ENCODE measurements around the gene MMP15. TPM values are rescaled to one million over a fixed set of nuclear protein-coding genes. Genes with fewer than 3 reads are reported as not detected.
"Not testable (repeated sequence)": the region's sequence is repeated elsewhere in the genome, so short reads cannot be mapped to it uniquely, and the experiment has no call there.

Gene MMP15
- total RNA-seq, 4 donors from 2014 or later: 48.0 to 161 (median 92.3) TPM

DNA sequence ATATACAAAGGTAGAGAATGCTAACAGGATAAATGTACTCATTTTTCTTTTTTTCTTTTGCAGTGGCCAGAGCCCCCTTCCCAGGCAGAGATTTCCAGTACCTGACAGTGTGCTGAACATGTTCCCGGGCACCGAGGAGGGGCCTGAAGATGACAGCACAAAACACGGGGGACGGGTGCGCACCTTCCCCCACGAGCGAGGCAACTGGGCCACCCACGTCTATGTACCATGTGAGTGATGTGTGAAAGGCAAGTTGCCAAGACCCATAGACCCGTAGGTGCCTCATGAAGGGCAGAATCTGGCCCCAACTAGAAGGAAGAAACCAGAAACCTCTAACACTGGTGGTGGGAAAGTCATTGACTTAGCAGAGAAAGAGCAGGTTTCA is 23.1 kb upstream of the MMP15 start:
- Histone ChIP-seq H3K4me1 (peaks cover 0 to 30% (median 19%) of the 10 kb centered on the region in 4 donors), H3K4me3 (no peak overlapping the region), H3K27me3 (no peaks in the 10 kb centered on the region), H3K36me3 (peaks cover 0 to 2% (median 0%) of the 10 kb centered on the region in 4 donors), H3K9me3 (no peaks in the 10 kb centered on the region), H3K27ac (no peak overlapping the region)
- 82 to 84% methylated on average over 6 to 9 of the region's 9 CpGs for WGBS, 2 donors (ENCODE audit: low coverage in 1 of 2)
- intact Hi-C loops (cut with DNase I; ENCODE audit: low total_unique reads) (no loop called here), in situ Hi-C loops (cut with MboI; ENCODE audit: low pct_ligation_motif_present in 1 of 4, low pct_unique_long_range_greater_than_20kb in 1 of 4, low sequenced_read_pairs in 3 of 4) (loop anchor here (5.0 to 25.0 kb wide), 6 partner anchors 105 to 660 kb away; no protein-coding TSS in a partner anchor)
- DNase-seq: no peak
- TF ChIP-seq, protein P1, sequence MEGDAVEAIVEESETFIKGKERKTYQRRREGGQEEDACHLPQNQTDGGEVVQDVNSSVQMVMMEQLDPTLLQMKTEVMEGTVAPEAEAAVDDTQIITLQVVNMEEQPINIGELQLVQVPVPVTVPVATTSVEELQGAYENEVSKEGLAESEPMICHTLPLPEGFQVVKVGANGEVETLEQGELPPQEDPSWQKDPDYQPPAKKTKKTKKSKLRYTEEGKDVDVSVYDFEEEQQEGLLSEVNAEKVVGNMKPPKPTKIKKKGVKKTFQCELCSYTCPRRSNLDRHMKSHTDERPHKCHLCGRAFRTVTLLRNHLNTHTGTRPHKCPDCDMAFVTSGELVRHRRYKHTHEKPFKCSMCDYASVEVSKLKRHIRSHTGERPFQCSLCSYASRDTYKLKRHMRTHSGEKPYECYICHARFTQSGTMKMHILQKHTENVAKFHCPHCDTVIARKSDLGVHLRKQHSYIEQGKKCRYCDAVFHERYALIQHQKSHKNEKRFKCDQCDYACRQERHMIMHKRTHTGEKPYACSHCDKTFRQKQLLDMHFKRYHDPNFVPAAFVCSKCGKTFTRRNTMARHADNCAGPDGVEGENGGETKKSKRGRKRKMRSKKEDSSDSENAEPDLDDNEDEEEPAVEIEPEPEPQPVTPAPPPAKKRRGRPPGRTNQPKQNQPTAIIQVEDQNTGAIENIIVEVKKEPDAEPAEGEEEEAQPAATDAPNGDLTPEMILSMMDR (IDR thresholded peaks at IDR 0.05): no peak
- TF ChIP-seq POLR2A (IDR thresholded peaks at IDR 0.05) (no peak), POLR2AphosphoS5 (IDR thresholded peaks at IDR 0.05) (no peak), EP300 (IDR thresholded peaks at IDR 0.05; ENCODE audit: low read depth) (no peak)

DNA sequence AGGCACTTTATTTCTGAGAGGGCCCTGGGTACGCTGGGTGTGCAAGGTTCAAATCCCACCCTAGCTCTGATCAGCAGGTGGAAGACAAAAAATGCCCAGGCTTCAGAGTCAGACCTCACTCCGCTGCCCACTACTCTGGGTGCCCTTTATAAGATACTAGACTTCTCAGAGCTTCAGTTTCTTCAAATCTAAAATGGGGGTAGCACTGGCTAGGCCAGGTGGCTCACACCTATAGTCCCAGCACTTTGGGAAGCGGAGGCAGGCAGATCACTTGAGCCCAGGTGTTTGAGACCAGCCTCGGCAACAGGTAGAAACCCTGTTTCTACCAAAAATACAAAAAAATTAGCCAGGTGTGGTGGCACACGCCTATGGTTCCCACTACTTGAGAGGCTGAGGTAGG is 22.6 kb upstream of the MMP15 start:
- TF ChIP-seq, protein P1 (IDR thresholded peaks at IDR 0.05): no peak
- TF ChIP-seq POLR2AphosphoS5 (IDR thresholded peaks at IDR 0.05): no peak
- no peak for TF ChIP-seq POLR2A (IDR thresholded peaks at IDR 0.05)
- no peak for TF ChIP-seq EP300 (IDR thresholded peaks at IDR 0.05; ENCODE audit: low read depth)
- Histone ChIP-seq H3K27ac (no peak overlapping the region), H3K4me1 (peaks cover 0 to 28% (median 19%) of the 10 kb centered on the region in 4 donors), H3K27me3 (no peaks in the 10 kb centered on the region), H3K9me3 (no peaks in the 10 kb centered on the region), H3K4me3 (no peak overlapping the region), H3K36me3 (no peaks in the 10 kb centered on the region)
- in situ Hi-C loops (cut with MboI; ENCODE audit: low pct_ligation_motif_present in 1 of 4, low pct_unique_long_range_greater_than_20kb in 1 of 4, low sequenced_read_pairs in 3 of 4): loop anchor here (5.0 to 25.0 kb wide), 6 partner anchors 106 to 659 kb away; no protein-coding TSS in a partner anchor
- intact Hi-C loops (cut with DNase I; ENCODE audit: low total_unique reads): no loop called here
- WGBS, 2 donors (ENCODE audit: low coverage in 1 of 2): 95 to 100% methylated on average over 1 to 5 of the region's 5 CpGs
- no peak for DNase-seq

DNA sequence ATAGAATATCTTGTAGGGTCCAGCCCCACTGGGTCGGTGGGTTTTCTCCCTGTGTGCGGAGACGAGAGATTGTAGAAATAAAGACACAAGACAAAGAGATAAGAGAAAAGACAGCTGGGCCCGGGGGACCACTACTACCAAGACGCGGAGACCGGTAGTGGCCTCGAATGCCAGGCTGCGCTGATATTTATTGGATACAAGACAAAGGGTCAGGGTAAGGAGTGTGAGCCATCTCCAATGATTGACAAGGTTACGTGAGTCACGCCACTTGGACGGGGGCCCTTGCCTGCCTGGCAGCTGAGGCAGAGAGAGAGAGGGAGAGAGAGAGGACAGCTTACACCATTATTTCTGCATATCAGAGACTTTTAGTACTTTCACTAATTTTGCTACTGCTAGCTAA is 20.8 kb upstream of the MMP15 start:
- H3K4me1 ChIP-seq: peaks cover 0 to 11% (median 10%) of the 10 kb centered on the region in 4 donors
- in situ Hi-C loops (cut with MboI; ENCODE audit: low pct_ligation_motif_present in 1 of 4, low pct_unique_long_range_greater_than_20kb in 1 of 4, low sequenced_read_pairs in 3 of 4): loop anchor here (5.0 to 25.0 kb wide), 6 partner anchors 107 to 658 kb away; no protein-coding TSS in a partner anchor
- not testable (repeated sequence) for H3K27ac ChIP-seq, H3K27me3 ChIP-seq, H3K9me3 ChIP-seq, H3K4me3 ChIP-seq, DNase-seq, H3K36me3 ChIP-seq
- 89 to 96% methylated on average over 12 of the region's 12 CpGs for WGBS, 2 donors (ENCODE audit: low coverage in 1 of 2)
- intact Hi-C loops (cut with DNase I; ENCODE audit: low total_unique reads): loop anchor here (2.0 kb wide), 1 partner anchor 104 kb away; no protein-coding TSS in a partner anchor

DNA sequence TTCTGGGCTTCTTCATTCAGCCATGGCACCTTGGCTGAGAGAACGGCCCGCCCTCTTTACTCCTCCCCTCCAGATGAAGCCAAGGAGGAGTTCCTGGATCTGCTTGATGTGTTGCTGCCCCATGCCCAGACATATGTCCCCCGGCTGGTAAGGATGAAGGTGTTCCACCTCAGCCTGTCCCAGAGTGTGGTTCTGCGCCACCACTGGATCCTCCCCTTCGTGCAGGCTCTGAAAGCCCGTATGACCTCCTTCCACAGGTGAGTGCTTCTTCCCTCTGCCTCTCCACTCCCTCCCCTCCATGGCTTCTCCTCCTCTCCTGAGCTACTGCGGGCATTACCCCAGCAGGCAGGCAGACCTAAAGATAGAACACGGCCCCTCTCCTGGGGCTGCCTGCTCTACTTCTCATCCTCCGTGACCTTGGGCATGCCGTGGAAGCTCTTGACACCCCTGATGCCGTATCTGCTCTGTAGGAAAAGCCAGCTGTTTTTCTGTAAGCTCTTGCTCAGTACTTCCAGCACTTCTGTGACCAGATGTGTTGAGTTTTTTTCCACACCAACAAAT is 15.6 kb upstream of the MMP15 start:
- no peak overlapping the region for H3K27ac ChIP-seq
- no peak overlapping the region for H3K4me3 ChIP-seq
- 97% methylated on average over 6 to 11 of the region's 11 CpGs for WGBS, 2 donors (ENCODE audit: low coverage in 1 of 2)
- H3K27me3 ChIP-seq: no peaks in the 10 kb centered on the region
- intact Hi-C loops (cut with DNase I; ENCODE audit: low total_unique reads) (loop anchor here (10.0 kb wide), 1 partner anchor 255 kb away; no protein-coding TSS in a partner anchor), in situ Hi-C loops (cut with MboI; ENCODE audit: low pct_ligation_motif_present in 1 of 4, low pct_unique_long_range_greater_than_20kb in 1 of 4, low sequenced_read_pairs in 3 of 4) (loop anchor here (10.0 to 25.0 kb wide), 6 partner anchors 115 to 652 kb away; partner anchors contain the start of gene CFAP20 (in 1 of the 4))
- peaks cover 0 to 1% (median 0%) of the 10 kb centered on the region in 4 donors for H3K4me1 ChIP-seq
- DNase-seq: no peak
- no peak for TF ChIP-seq EP300 (IDR thresholded peaks at IDR 0.05; ENCODE audit: low read depth)
- no peak for TF ChIP-seq POLR2A (IDR thresholded peaks at IDR 0.05)
- TF ChIP-seq POLR2AphosphoS5 (IDR thresholded peaks at IDR 0.05): no peak
- TF ChIP-seq, protein P1 (IDR thresholded peaks at IDR 0.05): no peak
- no peaks in the 10 kb centered on the region for H3K9me3 ChIP-seq
- H3K36me3 ChIP-seq: peaks cover 0 to 9% (median 0%) of the 10 kb centered on the region in 4 donors

Measured in transverse colon (tissue), 4 donors.